Measurements from ENCODE around the gene B3GALT6.

DNA sequence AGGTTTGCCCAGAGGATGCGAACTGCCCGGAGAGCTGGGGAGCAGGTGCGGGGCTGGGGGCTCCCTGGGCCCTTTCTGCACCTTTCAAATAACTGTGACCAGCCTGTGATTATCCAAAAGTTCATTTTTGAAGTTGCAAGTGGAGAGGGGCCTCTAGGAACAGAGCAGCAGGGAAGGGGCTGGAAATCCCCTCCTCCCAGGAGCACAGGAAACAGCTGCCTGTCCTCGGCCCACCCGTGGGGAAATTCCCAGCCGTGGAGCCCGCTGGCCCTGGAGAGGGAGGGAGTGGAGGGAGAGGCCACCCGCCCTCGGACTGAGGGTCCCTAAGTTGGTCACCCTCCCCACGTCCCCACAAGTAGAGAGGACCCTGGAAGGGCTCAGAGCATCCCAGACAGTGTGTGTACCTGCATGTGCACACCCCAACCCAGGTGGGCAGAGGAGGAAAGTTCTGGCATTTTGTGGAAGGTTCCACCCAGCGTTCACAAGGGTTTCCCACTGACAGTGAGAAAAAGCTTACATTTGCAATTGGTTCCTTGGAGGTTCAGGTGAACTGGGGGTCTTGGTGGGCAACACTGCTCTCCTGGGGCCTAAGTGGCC lies 16.9 kb upstream of the B3GALT6 start:
- TF ChIP-seq, protein P1, sequence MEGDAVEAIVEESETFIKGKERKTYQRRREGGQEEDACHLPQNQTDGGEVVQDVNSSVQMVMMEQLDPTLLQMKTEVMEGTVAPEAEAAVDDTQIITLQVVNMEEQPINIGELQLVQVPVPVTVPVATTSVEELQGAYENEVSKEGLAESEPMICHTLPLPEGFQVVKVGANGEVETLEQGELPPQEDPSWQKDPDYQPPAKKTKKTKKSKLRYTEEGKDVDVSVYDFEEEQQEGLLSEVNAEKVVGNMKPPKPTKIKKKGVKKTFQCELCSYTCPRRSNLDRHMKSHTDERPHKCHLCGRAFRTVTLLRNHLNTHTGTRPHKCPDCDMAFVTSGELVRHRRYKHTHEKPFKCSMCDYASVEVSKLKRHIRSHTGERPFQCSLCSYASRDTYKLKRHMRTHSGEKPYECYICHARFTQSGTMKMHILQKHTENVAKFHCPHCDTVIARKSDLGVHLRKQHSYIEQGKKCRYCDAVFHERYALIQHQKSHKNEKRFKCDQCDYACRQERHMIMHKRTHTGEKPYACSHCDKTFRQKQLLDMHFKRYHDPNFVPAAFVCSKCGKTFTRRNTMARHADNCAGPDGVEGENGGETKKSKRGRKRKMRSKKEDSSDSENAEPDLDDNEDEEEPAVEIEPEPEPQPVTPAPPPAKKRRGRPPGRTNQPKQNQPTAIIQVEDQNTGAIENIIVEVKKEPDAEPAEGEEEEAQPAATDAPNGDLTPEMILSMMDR (IDR thresholded peaks at IDR 0.05), result no peak
- no peak for TF ChIP-seq EZH2phosphoT487 (IDR thresholded peaks at IDR 0.05)
